ENCODE measurements around the gene RMC1.

DNA sequence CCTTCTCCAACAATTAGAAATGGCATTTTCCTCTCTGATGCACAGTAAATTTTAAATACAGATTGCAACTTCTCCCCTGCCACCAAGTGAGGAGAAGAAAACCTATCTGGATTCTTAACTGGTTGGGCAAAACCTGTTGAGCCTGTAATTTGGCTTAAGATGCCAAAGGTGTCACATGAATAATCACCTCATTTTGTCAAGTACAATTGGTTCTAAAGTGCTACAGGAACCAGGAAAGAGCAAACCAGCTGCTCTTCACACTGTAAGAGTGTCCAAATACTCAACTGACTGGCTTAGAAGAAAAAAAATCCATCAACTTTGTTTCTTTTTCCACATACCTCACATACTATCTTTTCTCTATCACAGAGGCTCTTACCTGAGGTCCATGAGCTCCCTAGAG is 47.6 kb downstream of the RMC1 start:
- TF ChIP-seq, protein P1, sequence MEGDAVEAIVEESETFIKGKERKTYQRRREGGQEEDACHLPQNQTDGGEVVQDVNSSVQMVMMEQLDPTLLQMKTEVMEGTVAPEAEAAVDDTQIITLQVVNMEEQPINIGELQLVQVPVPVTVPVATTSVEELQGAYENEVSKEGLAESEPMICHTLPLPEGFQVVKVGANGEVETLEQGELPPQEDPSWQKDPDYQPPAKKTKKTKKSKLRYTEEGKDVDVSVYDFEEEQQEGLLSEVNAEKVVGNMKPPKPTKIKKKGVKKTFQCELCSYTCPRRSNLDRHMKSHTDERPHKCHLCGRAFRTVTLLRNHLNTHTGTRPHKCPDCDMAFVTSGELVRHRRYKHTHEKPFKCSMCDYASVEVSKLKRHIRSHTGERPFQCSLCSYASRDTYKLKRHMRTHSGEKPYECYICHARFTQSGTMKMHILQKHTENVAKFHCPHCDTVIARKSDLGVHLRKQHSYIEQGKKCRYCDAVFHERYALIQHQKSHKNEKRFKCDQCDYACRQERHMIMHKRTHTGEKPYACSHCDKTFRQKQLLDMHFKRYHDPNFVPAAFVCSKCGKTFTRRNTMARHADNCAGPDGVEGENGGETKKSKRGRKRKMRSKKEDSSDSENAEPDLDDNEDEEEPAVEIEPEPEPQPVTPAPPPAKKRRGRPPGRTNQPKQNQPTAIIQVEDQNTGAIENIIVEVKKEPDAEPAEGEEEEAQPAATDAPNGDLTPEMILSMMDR (IDR thresholded peaks at IDR 0.05) = no peak
- TF ChIP-seq POLR2A (IDR thresholded peaks at IDR 0.05) = no peak
